ENCODE measurements around the gene CFAP20DC.

DNA sequence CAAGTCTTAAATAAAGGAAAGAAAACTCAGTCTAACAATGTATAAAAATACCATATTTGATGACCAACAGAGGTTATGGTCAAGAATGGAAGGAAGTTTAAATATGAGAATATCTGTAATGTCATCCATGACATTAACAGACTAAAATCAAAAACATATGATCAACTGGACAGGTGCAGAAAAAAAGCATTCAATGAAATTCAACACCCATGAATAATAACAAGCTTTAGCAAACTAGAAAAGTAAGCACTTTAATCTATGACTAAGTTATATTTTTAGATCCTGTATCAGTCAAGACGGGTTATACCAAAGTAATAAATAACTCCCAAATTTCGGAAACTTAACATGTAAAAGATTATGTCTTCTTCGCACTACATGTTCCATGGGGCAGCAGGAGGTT is 61.8 kb downstream of the CFAP20DC start:
- TF ChIP-seq MYC (CRISPR knock-in tag; IDR thresholded peaks at IDR 0.05; ENCODE audit: borderline replicate concordance) = no peak
- no peak for TF ChIP-seq POLR2A (IDR thresholded peaks at IDR 0.05; ENCODE audit: insufficient read depth in 1 of 2, low read depth in 2 of 2, low read length in 2 of 2)
- TF ChIP-seq, protein P1, sequence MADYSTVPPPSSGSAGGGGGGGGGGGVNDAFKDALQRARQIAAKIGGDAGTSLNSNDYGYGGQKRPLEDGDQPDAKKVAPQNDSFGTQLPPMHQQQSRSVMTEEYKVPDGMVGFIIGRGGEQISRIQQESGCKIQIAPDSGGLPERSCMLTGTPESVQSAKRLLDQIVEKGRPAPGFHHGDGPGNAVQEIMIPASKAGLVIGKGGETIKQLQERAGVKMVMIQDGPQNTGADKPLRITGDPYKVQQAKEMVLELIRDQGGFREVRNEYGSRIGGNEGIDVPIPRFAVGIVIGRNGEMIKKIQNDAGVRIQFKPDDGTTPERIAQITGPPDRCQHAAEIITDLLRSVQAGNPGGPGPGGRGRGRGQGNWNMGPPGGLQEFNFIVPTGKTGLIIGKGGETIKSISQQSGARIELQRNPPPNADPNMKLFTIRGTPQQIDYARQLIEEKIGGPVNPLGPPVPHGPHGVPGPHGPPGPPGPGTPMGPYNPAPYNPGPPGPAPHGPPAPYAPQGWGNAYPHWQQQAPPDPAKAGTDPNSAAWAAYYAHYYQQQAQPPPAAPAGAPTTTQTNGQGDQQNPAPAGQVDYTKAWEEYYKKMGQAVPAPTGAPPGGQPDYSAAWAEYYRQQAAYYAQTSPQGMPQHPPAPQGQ (CRISPR knock-in tag; IDR thresholded peaks at IDR 0.05; ENCODE audit: borderline replicate concordance) = no peak
- TF ChIP-seq, protein P2, sequence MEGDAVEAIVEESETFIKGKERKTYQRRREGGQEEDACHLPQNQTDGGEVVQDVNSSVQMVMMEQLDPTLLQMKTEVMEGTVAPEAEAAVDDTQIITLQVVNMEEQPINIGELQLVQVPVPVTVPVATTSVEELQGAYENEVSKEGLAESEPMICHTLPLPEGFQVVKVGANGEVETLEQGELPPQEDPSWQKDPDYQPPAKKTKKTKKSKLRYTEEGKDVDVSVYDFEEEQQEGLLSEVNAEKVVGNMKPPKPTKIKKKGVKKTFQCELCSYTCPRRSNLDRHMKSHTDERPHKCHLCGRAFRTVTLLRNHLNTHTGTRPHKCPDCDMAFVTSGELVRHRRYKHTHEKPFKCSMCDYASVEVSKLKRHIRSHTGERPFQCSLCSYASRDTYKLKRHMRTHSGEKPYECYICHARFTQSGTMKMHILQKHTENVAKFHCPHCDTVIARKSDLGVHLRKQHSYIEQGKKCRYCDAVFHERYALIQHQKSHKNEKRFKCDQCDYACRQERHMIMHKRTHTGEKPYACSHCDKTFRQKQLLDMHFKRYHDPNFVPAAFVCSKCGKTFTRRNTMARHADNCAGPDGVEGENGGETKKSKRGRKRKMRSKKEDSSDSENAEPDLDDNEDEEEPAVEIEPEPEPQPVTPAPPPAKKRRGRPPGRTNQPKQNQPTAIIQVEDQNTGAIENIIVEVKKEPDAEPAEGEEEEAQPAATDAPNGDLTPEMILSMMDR (CRISPR knock-in tag; IDR thresholded peaks at IDR 0.05) = no peak
- no peak for TF ChIP-seq NFE2L1 (CRISPR knock-in tag; IDR thresholded peaks at IDR 0.05; ENCODE audit: borderline replicate concordance)
- TF ChIP-seq, protein P3, sequence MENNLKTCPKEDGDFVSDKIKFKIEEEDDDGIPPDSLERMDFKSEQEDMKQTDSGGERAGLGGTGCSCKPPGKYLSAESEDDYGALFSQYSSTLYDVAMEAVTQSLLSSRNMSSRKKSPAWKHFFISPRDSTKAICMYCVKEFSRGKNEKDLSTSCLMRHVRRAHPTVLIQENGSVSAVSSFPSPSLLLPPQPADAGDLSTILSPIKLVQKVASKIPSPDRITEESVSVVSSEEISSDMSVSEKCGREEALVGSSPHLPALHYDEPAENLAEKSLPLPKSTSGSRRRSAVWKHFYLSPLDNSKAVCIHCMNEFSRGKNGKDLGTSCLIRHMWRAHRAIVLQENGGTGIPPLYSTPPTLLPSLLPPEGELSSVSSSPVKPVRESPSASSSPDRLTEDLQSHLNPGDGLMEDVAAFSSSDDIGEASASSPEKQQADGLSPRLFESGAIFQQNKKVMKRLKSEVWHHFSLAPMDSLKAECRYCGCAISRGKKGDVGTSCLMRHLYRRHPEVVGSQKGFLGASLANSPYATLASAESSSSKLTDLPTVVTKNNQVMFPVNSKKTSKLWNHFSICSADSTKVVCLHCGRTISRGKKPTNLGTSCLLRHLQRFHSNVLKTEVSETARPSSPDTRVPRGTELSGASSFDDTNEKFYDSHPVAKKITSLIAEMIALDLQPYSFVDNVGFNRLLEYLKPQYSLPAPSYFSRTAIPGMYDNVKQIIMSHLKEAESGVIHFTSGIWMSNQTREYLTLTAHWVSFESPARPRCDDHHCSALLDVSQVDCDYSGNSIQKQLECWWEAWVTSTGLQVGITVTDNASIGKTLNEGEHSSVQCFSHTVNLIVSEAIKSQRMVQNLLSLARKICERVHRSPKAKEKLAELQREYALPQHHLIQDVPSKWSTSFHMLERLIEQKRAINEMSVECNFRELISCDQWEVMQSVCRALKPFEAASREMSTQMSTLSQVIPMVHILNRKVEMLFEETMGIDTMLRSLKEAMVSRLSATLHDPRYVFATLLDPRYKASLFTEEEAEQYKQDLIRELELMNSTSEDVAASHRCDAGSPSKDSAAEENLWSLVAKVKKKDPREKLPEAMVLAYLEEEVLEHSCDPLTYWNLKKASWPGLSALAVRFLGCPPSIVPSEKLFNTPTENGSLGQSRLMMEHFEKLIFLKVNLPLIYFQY (CRISPR knock-in tag; IDR thresholded peaks at IDR 0.05; ENCODE audit: borderline replicate concordance) = no peak
- TF ChIP-seq TAF1 (CRISPR knock-in tag; IDR thresholded peaks at IDR 0.05) = no peak
- TF ChIP-seq JUN (CRISPR knock-in tag; IDR thresholded peaks at IDR 0.05) = no peak
- TF ChIP-seq KDM1A (CRISPR knock-in tag; IDR thresholded peaks at IDR 0.05) = no peak

Measured in HepG2 (cell line).